Mucosa of descending colon (tissue), 3 donors: ENCODE measurements around the gene ST8SIA6. TPM values are rescaled to one million over a fixed set of nuclear protein-coding genes. Genes with fewer than 3 reads are reported as not detected.

Experiments used
- ATAC-seq: fragments of 200-7000 bp; cut with Tn5 transposase; one replicate; pipeline ENCODE4 v1.9.1; 2020; ENCODE audit warnings: mild to moderate bottlenecking, moderate library complexity
- DNase-seq, 3 donors: peaks; one replicate each; pipeline ENCODE4 v3.0.0-alpha.2; 2020
- H3K36me3 ChIP-seq: fragments of 200-600 bp; one replicate; pipeline ENCODE4 v1.8.0; 2021; ENCODE audit warnings: low read depth, mild to moderate bottlenecking
- H3K4me1 ChIP-seq: fragments of 200-600 bp; one replicate; pipeline ENCODE4 v1.8.0; 2021; ENCODE audit warnings: low read depth, mild to moderate bottlenecking
- H3K4me3 ChIP-seq: fragments of 200-600 bp; one replicate; pipeline ENCODE4 v1.8.0; 2021; ENCODE audit warnings: mild to moderate bottlenecking
- H3K9me3 ChIP-seq: fragments of 200-600 bp; one replicate; pipeline ENCODE4 v1.8.0; 2021; ENCODE audit warnings: mild to moderate bottlenecking
- intact Hi-C, 2 donors: fragments of 100-400 bp; cut with DNase I in 1 of 2; cut with micrococcal nuclease in 1 of 2; formaldehyde crosslinking; loops; one replicate each; pipeline versions ENCODE4 v1.11.0 to v1.11.1; 2022; cut with DNase I, micrococcal nuclease
- total RNA-seq, 3 donors: library from RNA; stranded (reverse); fragmentation: NEBNext Ultra II Directional in 2 of 3; extraction: Animal tissue kit (Norgen Biotek cat#: 25700) in 2 of 3; gene quantifications; one replicate each; pipeline versions ENCODE4 v1.2.1 to v1.2.4, GENCODE V29; 2021 to 2023
- TF ChIP-seq, protein P1 (sequence below): fragments of 200-600 bp; IDR thresholded peaks from one replicate; pipeline ENCODE4 v1.8.0; 2022; ENCODE audit warnings: antibody characterized with exemption, mild to moderate bottlenecking
- donor health status: DM: no; HTN: no; CAD: no; lungs with moderate emphysema.
- donor health status: DM: no; HTN: no; CAD: no.
- donor health status: DM: no; HTN: yes; CAD: no.

Gene ST8SIA6
- total RNA-seq, 3 donors from 2014 or later = 1.6 to 4.2 (median 2.2) TPM

DNA sequence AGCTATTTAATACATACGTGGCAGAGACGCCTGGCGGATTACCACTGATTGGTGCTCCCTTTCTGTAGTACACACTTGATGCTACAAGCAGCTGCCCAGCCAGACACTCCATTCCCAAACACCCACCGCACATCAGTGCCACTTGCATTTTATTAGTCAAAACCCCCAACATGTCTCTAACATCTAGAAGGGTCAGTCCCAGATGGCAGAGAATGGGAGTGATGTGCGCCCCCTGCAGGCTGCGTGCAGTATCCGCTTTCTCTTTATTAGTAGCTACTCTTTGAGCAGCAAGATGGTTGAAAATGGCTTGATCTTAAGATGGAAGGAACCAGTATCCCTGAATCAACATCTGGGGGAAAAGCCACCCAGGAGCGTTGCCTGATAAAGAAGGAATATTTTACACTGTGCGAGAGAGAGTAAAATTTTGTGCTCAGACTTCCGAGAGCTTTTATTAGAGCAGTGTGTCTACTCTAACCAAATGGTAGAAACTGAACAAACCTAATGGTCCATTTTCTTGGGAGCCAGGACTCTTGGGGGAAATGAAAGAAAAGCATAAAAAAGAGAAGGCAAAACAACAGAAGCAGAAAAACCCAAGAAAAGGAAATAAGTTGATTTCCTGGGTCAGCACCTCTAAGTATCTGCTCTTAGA lies 78.3 kb downstream of the ST8SIA6 start:
- no peaks in the 10 kb centered on the region for H3K9me3 ChIP-seq
- intact Hi-C loops = no loop called here
- DNase-seq = no peak

DNA sequence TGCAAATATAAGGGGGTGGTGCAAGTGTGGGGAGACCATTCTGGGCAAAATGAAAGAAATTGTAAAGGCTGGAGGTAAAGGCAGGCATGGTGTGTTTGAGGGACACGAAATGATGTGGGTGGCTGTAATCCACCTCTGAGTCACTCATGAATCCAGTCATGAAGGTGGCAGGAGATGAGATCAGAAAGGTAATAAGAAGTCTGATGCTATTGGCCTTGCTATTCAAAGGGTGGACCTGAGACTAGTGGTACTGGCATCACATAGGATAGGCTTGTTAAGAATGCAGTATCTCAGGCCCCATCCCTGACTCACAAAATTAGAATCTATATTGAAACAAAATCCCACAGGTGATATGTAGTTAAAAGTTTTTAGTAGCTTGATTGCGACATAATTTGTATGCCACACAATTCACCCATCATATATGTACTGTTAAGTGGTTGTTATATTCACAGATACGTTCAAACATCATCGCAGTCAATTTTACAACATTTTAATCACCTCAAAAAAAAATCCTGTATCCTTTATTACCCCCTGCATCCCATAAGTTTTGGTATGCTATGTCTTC lies 85.6 kb downstream of the ST8SIA6 start:
- Histone ChIP-seq H3K36me3 (no peaks in the 10 kb centered on the region), H3K4me3 (no peak overlapping the region), H3K9me3 (no peaks in the 10 kb centered on the region), H3K4me1 (no peaks in the 10 kb centered on the region)
- DNase-seq (no peak), ATAC-seq (no peak)
- TF ChIP-seq, protein P1, sequence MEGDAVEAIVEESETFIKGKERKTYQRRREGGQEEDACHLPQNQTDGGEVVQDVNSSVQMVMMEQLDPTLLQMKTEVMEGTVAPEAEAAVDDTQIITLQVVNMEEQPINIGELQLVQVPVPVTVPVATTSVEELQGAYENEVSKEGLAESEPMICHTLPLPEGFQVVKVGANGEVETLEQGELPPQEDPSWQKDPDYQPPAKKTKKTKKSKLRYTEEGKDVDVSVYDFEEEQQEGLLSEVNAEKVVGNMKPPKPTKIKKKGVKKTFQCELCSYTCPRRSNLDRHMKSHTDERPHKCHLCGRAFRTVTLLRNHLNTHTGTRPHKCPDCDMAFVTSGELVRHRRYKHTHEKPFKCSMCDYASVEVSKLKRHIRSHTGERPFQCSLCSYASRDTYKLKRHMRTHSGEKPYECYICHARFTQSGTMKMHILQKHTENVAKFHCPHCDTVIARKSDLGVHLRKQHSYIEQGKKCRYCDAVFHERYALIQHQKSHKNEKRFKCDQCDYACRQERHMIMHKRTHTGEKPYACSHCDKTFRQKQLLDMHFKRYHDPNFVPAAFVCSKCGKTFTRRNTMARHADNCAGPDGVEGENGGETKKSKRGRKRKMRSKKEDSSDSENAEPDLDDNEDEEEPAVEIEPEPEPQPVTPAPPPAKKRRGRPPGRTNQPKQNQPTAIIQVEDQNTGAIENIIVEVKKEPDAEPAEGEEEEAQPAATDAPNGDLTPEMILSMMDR = no peak
- intact Hi-C loops = no loop called here

More for the DNA sequence above, 78.3 kb downstream of the ST8SIA6 start:
- H3K4me1 ChIP-seq = no peaks in the 10 kb centered on the region
- no peak overlapping the region for H3K4me3 ChIP-seq
- no peak for ATAC-seq
- no peaks in the 10 kb centered on the region for H3K36me3 ChIP-seq
- TF ChIP-seq, protein P1 = no peak

DNA sequence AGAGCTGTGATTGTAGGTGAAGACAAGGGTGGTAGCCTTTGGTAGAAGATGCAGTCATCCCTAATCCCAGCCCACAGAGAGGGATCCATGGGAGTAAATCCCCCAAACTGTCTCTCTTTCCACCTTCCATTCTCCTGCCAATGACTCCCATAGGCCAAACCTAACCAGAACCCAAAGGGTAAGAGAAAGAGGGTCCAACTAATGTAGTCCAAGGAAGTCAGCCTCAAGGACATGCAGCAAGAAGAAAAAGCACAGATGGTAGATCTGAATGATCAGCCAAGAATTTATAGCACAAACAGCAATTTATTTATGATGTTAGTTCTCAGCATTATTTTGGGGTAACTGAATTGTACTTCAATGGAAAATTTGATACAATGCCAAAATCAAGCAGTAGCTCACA lies 87.7 kb downstream of the ST8SIA6 start:
- intact Hi-C loops = no loop called here
- no peaks in the 10 kb centered on the region for H3K36me3 ChIP-seq
- TF ChIP-seq, protein P1 = no peak
- DNase-seq (no peak), ATAC-seq (no peak)
- H3K4me3 ChIP-seq = no peak overlapping the region
- H3K4me1 ChIP-seq = no peaks in the 10 kb centered on the region
- no peaks in the 10 kb centered on the region for H3K9me3 ChIP-seq

DNA sequence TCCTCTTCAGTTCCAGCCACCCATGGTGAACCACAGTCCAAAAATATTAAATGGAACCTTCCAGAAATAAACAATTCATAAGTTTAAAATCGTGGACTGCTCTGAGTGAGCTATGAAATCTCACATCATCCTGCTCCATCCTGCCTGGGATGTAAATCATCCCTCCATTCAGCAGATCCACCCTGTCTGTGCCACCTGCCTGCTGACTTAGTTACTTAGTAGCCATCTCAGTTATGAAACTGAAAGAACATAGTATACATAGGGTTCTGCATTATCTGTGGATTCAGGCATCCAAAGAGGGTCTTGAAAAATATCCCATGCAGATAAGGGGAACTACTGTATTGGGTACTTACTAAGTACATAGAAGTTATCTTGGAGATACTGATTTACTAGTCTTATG lies 89.0 kb downstream of the ST8SIA6 start:
- TF ChIP-seq, protein P1 = no peak
- ATAC-seq = no peak
- no peak for DNase-seq
- Histone ChIP-seq H3K4me3 (no peak overlapping the region), H3K36me3 (no peaks in the 10 kb centered on the region), H3K4me1 (no peaks in the 10 kb centered on the region), H3K9me3 (no peaks in the 10 kb centered on the region)
- intact Hi-C loops = no loop called here

DNA sequence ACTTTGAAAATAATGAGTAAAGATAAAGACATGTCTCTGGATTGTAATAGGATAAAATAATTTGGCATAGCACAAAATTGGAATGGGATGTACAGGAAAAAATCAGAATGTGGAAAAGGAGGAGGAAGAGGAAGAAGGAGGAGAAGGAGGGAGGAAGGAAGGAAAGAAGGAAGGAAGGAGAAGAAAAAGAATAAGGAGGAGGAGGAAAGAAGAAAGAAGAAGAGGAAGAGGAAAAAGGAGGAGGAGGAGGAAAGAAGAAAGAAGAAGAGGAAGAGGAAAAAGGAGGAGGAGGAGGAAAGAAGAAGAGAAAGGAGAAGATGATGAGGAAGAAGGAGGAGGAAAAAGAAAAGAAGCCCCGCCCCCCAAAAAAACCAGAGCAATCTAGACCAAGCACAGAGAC lies 95.9 kb downstream of the ST8SIA6 start:
- Histone ChIP-seq H3K4me3 (no peak overlapping the region), H3K36me3 (no peaks in the 10 kb centered on the region), H3K9me3 (no peaks in the 10 kb centered on the region), H3K4me1 (no peaks in the 10 kb centered on the region)
- ATAC-seq = no peak
- TF ChIP-seq, protein P1 = no peak
- intact Hi-C loops = no loop called here
- DNase-seq = no peak
